Glutamatergic neuron (in vitro differentiated cells): ENCODE results near the gene ATM. TPM values are rescaled to one million over a fixed set of nuclear protein-coding genes. Genes with fewer than 3 reads are reported as not detected.
"Not testable (repeated sequence)": the region's sequence is repeated elsewhere in the genome, so short reads cannot be mapped to it uniquely, and the experiment has no call there.

Experiments
- DNase-seq: peaks from one replicate; pipeline ENCODE4 v3.0.0; 2022
- H3K27ac Mint-ChIP-seq: one replicate; pipeline ENCODE4 v1.8.0; 2020; ENCODE audit warnings: mild to moderate bottlenecking, mixed read lengths, inconsistent platforms; ENCODE audit not compliant: unreplicated experiment
- H3K27me3 Mint-ChIP-seq: one replicate; pipeline ENCODE4 v1.8.0; 2020; ENCODE audit warnings: mild to moderate bottlenecking, moderate library complexity, mixed read lengths, inconsistent platforms; ENCODE audit not compliant: unreplicated experiment
- H3K36me3 Mint-ChIP-seq: one replicate; pipeline ENCODE4 v1.8.0; 2020; ENCODE audit warnings: mild to moderate bottlenecking, mixed read lengths, inconsistent platforms; ENCODE audit not compliant: unreplicated experiment
- H3K4me1 Mint-ChIP-seq: one replicate; pipeline ENCODE4 v1.8.0; 2020; ENCODE audit warnings: mild to moderate bottlenecking, low read depth, mixed read lengths, inconsistent platforms; ENCODE audit not compliant: unreplicated experiment
- H3K4me3 Mint-ChIP-seq: one replicate; pipeline ENCODE4 v1.8.0; 2020; ENCODE audit warnings: mild to moderate bottlenecking, mixed read lengths, inconsistent platforms; ENCODE audit not compliant: unreplicated experiment
- H3K9me3 Mint-ChIP-seq: one replicate; pipeline ENCODE4 v1.8.0; 2020; ENCODE audit warnings: mild to moderate bottlenecking, moderate library complexity, mixed read lengths, inconsistent platforms; ENCODE audit not compliant: unreplicated experiment
- CTCF ChIP-seq: fragments of 200-600 bp; sonication (generic); IDR thresholded peaks from one replicate; pipeline ENCODE4 v1.5.0; 2021; ENCODE audit not compliant: partially characterized antibody, unreplicated experiment
- total RNA-seq: library from RNA; stranded (reverse); fragmentation: NEBNext Ultra II Directional; extraction: Animal tissue kit (Norgen Biotek cat#: 25700); gene quantifications from one replicate; pipeline ENCODE4 v1.2.1, GENCODE V29; 2021; ENCODE audit not compliant: unreplicated experiment

ATM gene
- total RNA-seq, 1 donor from 2014 or later: 139 TPM

- H3K27ac Mint-ChIP-seq: no peak overlapping the region
- peaks cover 17% of the 10 kb centered on the region for H3K36me3 Mint-ChIP-seq
- no peak for TF ChIP-seq CTCF
- peaks cover 3% of the 10 kb centered on the region for H3K9me3 Mint-ChIP-seq
- H3K27me3 Mint-ChIP-seq: no peaks in the 10 kb centered on the region
- no peak overlapping the region for H3K4me3 Mint-ChIP-seq
- DNase-seq: no peak
- H3K4me1 Mint-ChIP-seq: no peaks in the 10 kb centered on the region
Observed at GRCh38 chr11:108370315-108370714, 147.4 kb downstream of the ATM start.

- no peaks in the 10 kb centered on the region for H3K4me1 Mint-ChIP-seq
- TF ChIP-seq CTCF: no peak
- peaks cover 3% of the 10 kb centered on the region for H3K9me3 Mint-ChIP-seq
- H3K27me3 Mint-ChIP-seq: no peaks in the 10 kb centered on the region
- no peak overlapping the region for H3K4me3 Mint-ChIP-seq
- DNase-seq: no peak
- H3K27ac Mint-ChIP-seq: no peak overlapping the region
- H3K36me3 Mint-ChIP-seq: peaks cover 17% of the 10 kb centered on the region
Observed at GRCh38 chr11:108370990-108371389, 148.1 kb downstream of the ATM start.

- not testable (repeated sequence) for H3K27me3 Mint-ChIP-seq, H3K27ac Mint-ChIP-seq, H3K4me3 Mint-ChIP-seq, H3K4me1 Mint-ChIP-seq, DNase-seq, H3K9me3 Mint-ChIP-seq
- peaks cover 17% of the 10 kb centered on the region for H3K36me3 Mint-ChIP-seq
Observed at GRCh38 chr11:108373505-108373904, 150.6 kb downstream of the ATM start.

GRCh38 chr11:108388576-108388975, 165.7 kb downstream of the ATM start:
- H3K9me3 Mint-ChIP-seq: no peaks in the 10 kb centered on the region
- H3K27ac Mint-ChIP-seq: no peak overlapping the region
- no peak overlapping the region for H3K4me3 Mint-ChIP-seq
- no peak for DNase-seq
- H3K4me1 Mint-ChIP-seq: no peaks in the 10 kb centered on the region
- TF ChIP-seq CTCF: no peak
- no peaks in the 10 kb centered on the region for H3K27me3 Mint-ChIP-seq
- H3K36me3 Mint-ChIP-seq: no peaks in the 10 kb centered on the region

GRCh38 chr11:108392353-108392752, 169.5 kb downstream of the ATM start:
- H3K27ac Mint-ChIP-seq: no peak overlapping the region
- H3K27me3 Mint-ChIP-seq: no peaks in the 10 kb centered on the region
- no peak overlapping the region for H3K4me3 Mint-ChIP-seq
- no peak for TF ChIP-seq CTCF
- no peak for DNase-seq
- no peaks in the 10 kb centered on the region for H3K36me3 Mint-ChIP-seq
- no peaks in the 10 kb centered on the region for H3K9me3 Mint-ChIP-seq
- no peaks in the 10 kb centered on the region for H3K4me1 Mint-ChIP-seq

- Mint-ChIP-seq H3K27me3 (no peaks in the 10 kb centered on the region), H3K4me3 (no peak overlapping the region), H3K9me3 (no peaks in the 10 kb centered on the region), H3K4me1 (no peaks in the 10 kb centered on the region), H3K27ac (no peak overlapping the region), H3K36me3 (no peaks in the 10 kb centered on the region)
- no peak for TF ChIP-seq CTCF
- DNase-seq: no peak
Observed at GRCh38 chr11:108393046-108393445, 170.2 kb downstream of the ATM start.
